ENCODE data around the gene TICAM1. TPM values are rescaled to one million over a fixed set of nuclear protein-coding genes. Genes with fewer than 3 reads are reported as not detected.
A peak's percentile ranks its signal among the peaks of the same experiment; 100 is the strongest.
"Not testable (repeated sequence)": the region's sequence is repeated elsewhere in the genome, so short reads cannot be mapped to it uniquely, and the experiment has no call there.

The TICAM1 gene
- total and polyA plus RNA-seq, 2 donors: 0.66 to 4.7 TPM

GRCh38 chr19:4851551-4852290, 20.2 kb upstream of the TICAM1 start:
- Histone ChIP-seq H3K4me3 (ENCODE audit: low read length in 2 of 2) (no peak overlapping the region), H3K4me1 (ENCODE audit: control insufficient read depth in 2 of 2, insufficient read depth in 2 of 2, low read length in 2 of 2) (no peaks in the 10 kb centered on the region), H3K9me3 (ENCODE audit: control insufficient read depth in 2 of 2, insufficient read depth in 1 of 2, low read length in 1 of 2) (no peaks in the 10 kb centered on the region), H3K27me3 (ENCODE audit: control insufficient read depth in 2 of 2, insufficient read depth in 1 of 2, low read length in 1 of 2) (no peaks in the 10 kb centered on the region), H3K36me3 (ENCODE audit: control insufficient read depth in 2 of 2, insufficient read depth in 2 of 2, low read length in 1 of 2) (peaks cover 41 to 67% of the 10 kb centered on the region in 2 donors), H3K27ac (ENCODE audit: low read depth in 1 of 2, low read length in 1 of 2) (no peak overlapping the region)
- WGBS: 90% methylated on average over 42 of the region's 42 CpGs
- peak in 3 of 9 donors; percentile 52 to 68 (median 60) for DNase-seq (ENCODE audit: low read depth in 6 of 9, low spot score in 9 of 9)

- Histone ChIP-seq H3K4me1 (ENCODE audit: control insufficient read depth in 2 of 2, insufficient read depth in 2 of 2, low read length in 2 of 2) (no peaks in the 10 kb centered on the region), H3K36me3 (ENCODE audit: control insufficient read depth in 2 of 2, insufficient read depth in 2 of 2, low read length in 1 of 2) (peaks cover 42 to 67% of the 10 kb centered on the region in 2 donors), H3K27ac (ENCODE audit: low read depth in 1 of 2, low read length in 1 of 2) (no peak overlapping the region), H3K4me3 (ENCODE audit: low read length in 2 of 2) (no peak overlapping the region), H3K9me3 (ENCODE audit: control insufficient read depth in 2 of 2, insufficient read depth in 1 of 2, low read length in 1 of 2) (no peaks in the 10 kb centered on the region), H3K27me3 (ENCODE audit: control insufficient read depth in 2 of 2, insufficient read depth in 1 of 2, low read length in 1 of 2) (no peaks in the 10 kb centered on the region)
- DNase-seq (ENCODE audit: low read depth in 6 of 9, low spot score in 9 of 9): no peak
- WGBS: 97% methylated on average over 7 of the region's 7 CpGs
These were observed 17.5 kb upstream of the TICAM1 start for GRCh38 chr19:4849019-4849418.

GRCh38 chr19:4847190-4847973, 15.9 kb upstream of the TICAM1 start:
- H3K4me3 ChIP-seq (ENCODE audit: low read length in 2 of 2): no peak overlapping the region
- H3K9me3 ChIP-seq (ENCODE audit: control insufficient read depth in 2 of 2, insufficient read depth in 1 of 2, low read length in 1 of 2): no peaks in the 10 kb centered on the region
- no peak overlapping the region for H3K27ac ChIP-seq (ENCODE audit: low read depth in 1 of 2, low read length in 1 of 2)
- H3K27me3 ChIP-seq (ENCODE audit: control insufficient read depth in 2 of 2, insufficient read depth in 1 of 2, low read length in 1 of 2): no peaks in the 10 kb centered on the region
- no peaks in the 10 kb centered on the region for H3K4me1 ChIP-seq (ENCODE audit: control insufficient read depth in 2 of 2, insufficient read depth in 2 of 2, low read length in 2 of 2)
- H3K36me3 ChIP-seq (ENCODE audit: control insufficient read depth in 2 of 2, insufficient read depth in 2 of 2, low read length in 1 of 2): peaks cover 45 to 77% of the 10 kb centered on the region in 2 donors
- no peak for DNase-seq (ENCODE audit: low read depth in 6 of 9, low spot score in 9 of 9)
- 95% methylated on average over 23 of the region's 23 CpGs for WGBS

- H3K27me3 ChIP-seq (ENCODE audit: control insufficient read depth in 2 of 2, insufficient read depth in 1 of 2, low read length in 1 of 2); H3K4me1 ChIP-seq (ENCODE audit: control insufficient read depth in 2 of 2, insufficient read depth in 2 of 2, low read length in 2 of 2); DNase-seq (ENCODE audit: low read depth in 6 of 9, low spot score in 9 of 9); H3K9me3 ChIP-seq (ENCODE audit: control insufficient read depth in 2 of 2, insufficient read depth in 1 of 2, low read length in 1 of 2); H3K27ac ChIP-seq (ENCODE audit: low read depth in 1 of 2, low read length in 1 of 2); H3K4me3 ChIP-seq (ENCODE audit: low read length in 2 of 2): not testable (repeated sequence)
- H3K36me3 ChIP-seq (ENCODE audit: control insufficient read depth in 2 of 2, insufficient read depth in 2 of 2, low read length in 1 of 2): peaks cover 41 to 70% of the 10 kb centered on the region in 2 donors
- 87% methylated on average over 9 of the region's 9 CpGs for WGBS
These were observed 14.5 kb upstream of the TICAM1 start for GRCh38 chr19:4845975-4846374.

- Histone ChIP-seq H3K27me3 (ENCODE audit: control insufficient read depth in 2 of 2, insufficient read depth in 1 of 2, low read length in 1 of 2) (no peaks in the 10 kb centered on the region), H3K27ac (ENCODE audit: low read depth in 1 of 2, low read length in 1 of 2) (no peak overlapping the region), H3K4me1 (ENCODE audit: control insufficient read depth in 2 of 2, insufficient read depth in 2 of 2, low read length in 2 of 2) (no peaks in the 10 kb centered on the region), H3K9me3 (ENCODE audit: control insufficient read depth in 2 of 2, insufficient read depth in 1 of 2, low read length in 1 of 2) (no peaks in the 10 kb centered on the region), H3K36me3 (ENCODE audit: control insufficient read depth in 2 of 2, insufficient read depth in 2 of 2, low read length in 1 of 2) (peaks cover 38 to 59% of the 10 kb centered on the region in 2 donors), H3K4me3 (ENCODE audit: low read length in 2 of 2) (no peak overlapping the region)
- WGBS: 97% methylated on average over 10 of the region's 10 CpGs
- no peak for DNase-seq (ENCODE audit: low read depth in 6 of 9, low spot score in 9 of 9)
These were observed 13.1 kb upstream of the TICAM1 start for GRCh38 chr19:4844348-4845179.

GRCh38 chr19:4843647-4843965, 12.1 kb upstream of the TICAM1 start:
- no peak overlapping the region for H3K27ac ChIP-seq (ENCODE audit: low read depth in 1 of 2, low read length in 1 of 2)
- peaks cover 45 to 62% of the 10 kb centered on the region in 2 donors for H3K36me3 ChIP-seq (ENCODE audit: control insufficient read depth in 2 of 2, insufficient read depth in 2 of 2, low read length in 1 of 2)

GRCh38 chr19:4839192-4839591, 7.7 kb upstream of the TICAM1 start:
- Histone ChIP-seq H3K27ac (ENCODE audit: low read depth in 1 of 2, low read length in 1 of 2) (no peak overlapping the region), H3K4me3 (ENCODE audit: low read length in 2 of 2) (no peak overlapping the region), H3K36me3 (ENCODE audit: control insufficient read depth in 2 of 2, insufficient read depth in 2 of 2, low read length in 1 of 2) (peaks cover 30 to 39% of the 10 kb centered on the region in 2 donors), H3K4me1 (ENCODE audit: control insufficient read depth in 2 of 2, insufficient read depth in 2 of 2, low read length in 2 of 2) (no peaks in the 10 kb centered on the region), H3K9me3 (ENCODE audit: control insufficient read depth in 2 of 2, insufficient read depth in 1 of 2, low read length in 1 of 2) (no peaks in the 10 kb centered on the region), H3K27me3 (ENCODE audit: control insufficient read depth in 2 of 2, insufficient read depth in 1 of 2, low read length in 1 of 2) (no peaks in the 10 kb centered on the region)
- 98% methylated on average over 17 of the region's 17 CpGs for WGBS
- DNase-seq (ENCODE audit: low read depth in 6 of 9, low spot score in 9 of 9): no peak

More at GRCh38 chr19:4843647-4843965, 12.1 kb upstream of the TICAM1 start:
- H3K4me1 ChIP-seq (ENCODE audit: control insufficient read depth in 2 of 2, insufficient read depth in 2 of 2, low read length in 2 of 2): no peaks in the 10 kb centered on the region
- DNase-seq (ENCODE audit: low read depth in 6 of 9, low spot score in 9 of 9): no peak
- 97% methylated on average over 6 of the region's 6 CpGs for WGBS
- no peaks in the 10 kb centered on the region for H3K9me3 ChIP-seq (ENCODE audit: control insufficient read depth in 2 of 2, insufficient read depth in 1 of 2, low read length in 1 of 2)
- H3K4me3 ChIP-seq (ENCODE audit: low read length in 2 of 2): no peak overlapping the region
- H3K27me3 ChIP-seq (ENCODE audit: control insufficient read depth in 2 of 2, insufficient read depth in 1 of 2, low read length in 1 of 2): no peaks in the 10 kb centered on the region

GRCh38 chr19:4832776-4833175, 1.3 kb upstream of the TICAM1 start:
- WGBS: 97% methylated on average over 5 of the region's 5 CpGs
- no peak for DNase-seq (ENCODE audit: low read depth in 6 of 9, low spot score in 9 of 9)
- Histone ChIP-seq H3K4me1 (ENCODE audit: control insufficient read depth in 2 of 2, insufficient read depth in 2 of 2, low read length in 2 of 2) (peaks cover 0 to 8% of the 10 kb centered on the region in 2 donors), H3K27ac (ENCODE audit: low read depth in 1 of 2, low read length in 1 of 2) (no peak overlapping the region), H3K27me3 (ENCODE audit: control insufficient read depth in 2 of 2, insufficient read depth in 1 of 2, low read length in 1 of 2) (no peaks in the 10 kb centered on the region), H3K4me3 (ENCODE audit: low read length in 2 of 2) (no peak overlapping the region), H3K9me3 (ENCODE audit: control insufficient read depth in 2 of 2, insufficient read depth in 1 of 2, low read length in 1 of 2) (no peaks in the 10 kb centered on the region), H3K36me3 (ENCODE audit: control insufficient read depth in 2 of 2, insufficient read depth in 2 of 2, low read length in 1 of 2) (peaks cover 3 to 5% of the 10 kb centered on the region in 2 donors)

- H3K4me1 ChIP-seq (ENCODE audit: control insufficient read depth in 2 of 2, insufficient read depth in 2 of 2, low read length in 2 of 2); H3K36me3 ChIP-seq (ENCODE audit: control insufficient read depth in 2 of 2, insufficient read depth in 2 of 2, low read length in 1 of 2); DNase-seq (ENCODE audit: low read depth in 6 of 9, low spot score in 9 of 9); H3K27me3 ChIP-seq (ENCODE audit: control insufficient read depth in 2 of 2, insufficient read depth in 1 of 2, low read length in 1 of 2); H3K9me3 ChIP-seq (ENCODE audit: control insufficient read depth in 2 of 2, insufficient read depth in 1 of 2, low read length in 1 of 2): not testable (repeated sequence)
- 47% methylated on average over 9 of the region's 9 CpGs for WGBS
- H3K27ac ChIP-seq (ENCODE audit: low read depth in 1 of 2, low read length in 1 of 2): peak overlapping the region in 1 of 2 donors; percentile 86
- peak overlapping the region; percentile 58 to 90 for H3K4me3 ChIP-seq (ENCODE audit: low read length in 2 of 2)
These were observed 448 bp upstream of the TICAM1 start for GRCh38 chr19:4831979-4832340.
